Measurements from ENCODE around the gene PDE6B.
"Not testable (repeated sequence)": the region's sequence is repeated elsewhere in the genome, so short reads cannot be mapped to it uniquely, and the experiment has no call there.

GRCh38 chr4:642366-642765 lies 17.0 kb downstream of the PDE6B start:
- TF ChIP-seq CTCF (IDR thresholded peaks at IDR 0.05); POLR2A (IDR thresholded peaks at IDR 0.05); POLR2AphosphoS5 (IDR thresholded peaks at IDR 0.05; ENCODE audit: insufficient read depth in 1 of 2, low read depth in 1 of 2): not testable (repeated sequence)
